HT1080 (cell line): ENCODE measurements around the gene PCDH11X. TPM values are rescaled to one million over a fixed set of nuclear protein-coding genes. Genes with fewer than 3 reads are reported as not detected.
A peak's percentile ranks its signal among the peaks of the same experiment; 100 is the strongest.
"Not testable (repeated sequence)": the region's sequence is repeated elsewhere in the genome, so short reads cannot be mapped to it uniquely, and the experiment has no call there.

Experiments
- DNase-seq: peaks from one replicate; pipeline ENCODE4 v3.0.0-alpha.2; 2015; ENCODE audit warnings: low read depth
- polyA plus RNA-seq, 2 experiments: library from polyadenylated mRNA; depleted of rRNA; stranded (reverse); fragments of >200 nt; gene quantifications; 2 replicates each; pipeline ENCODE4 v1.2.3, GENCODE V29; 2015
- small RNA-seq: library from RNA; depleted of rRNA; stranded (forward); fragments of <200 nt; gene quantifications from one replicate; pipeline ENCODE3, GENCODE V24; 2014
- total RNA-seq: library from RNA; depleted of rRNA; stranded (reverse); fragments of >200 nt; shearing (Covaris generic); gene quantifications from 2 replicates; pipeline ENCODE4 v1.2.3, GENCODE V29; 2014; rRNA removed

PCDH11X gene, protein sequence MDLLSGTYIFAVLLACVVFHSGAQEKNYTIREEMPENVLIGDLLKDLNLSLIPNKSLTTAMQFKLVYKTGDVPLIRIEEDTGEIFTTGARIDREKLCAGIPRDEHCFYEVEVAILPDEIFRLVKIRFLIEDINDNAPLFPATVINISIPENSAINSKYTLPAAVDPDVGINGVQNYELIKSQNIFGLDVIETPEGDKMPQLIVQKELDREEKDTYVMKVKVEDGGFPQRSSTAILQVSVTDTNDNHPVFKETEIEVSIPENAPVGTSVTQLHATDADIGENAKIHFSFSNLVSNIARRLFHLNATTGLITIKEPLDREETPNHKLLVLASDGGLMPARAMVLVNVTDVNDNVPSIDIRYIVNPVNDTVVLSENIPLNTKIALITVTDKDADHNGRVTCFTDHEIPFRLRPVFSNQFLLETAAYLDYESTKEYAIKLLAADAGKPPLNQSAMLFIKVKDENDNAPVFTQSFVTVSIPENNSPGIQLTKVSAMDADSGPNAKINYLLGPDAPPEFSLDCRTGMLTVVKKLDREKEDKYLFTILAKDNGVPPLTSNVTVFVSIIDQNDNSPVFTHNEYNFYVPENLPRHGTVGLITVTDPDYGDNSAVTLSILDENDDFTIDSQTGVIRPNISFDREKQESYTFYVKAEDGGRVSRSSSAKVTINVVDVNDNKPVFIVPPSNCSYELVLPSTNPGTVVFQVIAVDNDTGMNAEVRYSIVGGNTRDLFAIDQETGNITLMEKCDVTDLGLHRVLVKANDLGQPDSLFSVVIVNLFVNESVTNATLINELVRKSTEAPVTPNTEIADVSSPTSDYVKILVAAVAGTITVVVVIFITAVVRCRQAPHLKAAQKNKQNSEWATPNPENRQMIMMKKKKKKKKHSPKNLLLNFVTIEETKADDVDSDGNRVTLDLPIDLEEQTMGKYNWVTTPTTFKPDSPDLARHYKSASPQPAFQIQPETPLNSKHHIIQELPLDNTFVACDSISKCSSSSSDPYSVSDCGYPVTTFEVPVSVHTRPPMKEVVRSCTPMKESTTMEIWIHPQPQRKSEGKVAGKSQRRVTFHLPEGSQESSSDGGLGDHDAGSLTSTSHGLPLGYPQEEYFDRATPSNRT (N-terminal part only)
- 0.07 and 0.08 TPM in 2 replicates for total RNA-seq
- polyA plus RNA-seq (2015; cell fraction: cytosol; rRNA removed) = 0.01 and 0.05 TPM in 2 replicates
- polyA plus RNA-seq (2015; cell fraction: nucleus; rRNA removed) = 0.05 and 0.09 TPM in 2 replicates

DNA sequence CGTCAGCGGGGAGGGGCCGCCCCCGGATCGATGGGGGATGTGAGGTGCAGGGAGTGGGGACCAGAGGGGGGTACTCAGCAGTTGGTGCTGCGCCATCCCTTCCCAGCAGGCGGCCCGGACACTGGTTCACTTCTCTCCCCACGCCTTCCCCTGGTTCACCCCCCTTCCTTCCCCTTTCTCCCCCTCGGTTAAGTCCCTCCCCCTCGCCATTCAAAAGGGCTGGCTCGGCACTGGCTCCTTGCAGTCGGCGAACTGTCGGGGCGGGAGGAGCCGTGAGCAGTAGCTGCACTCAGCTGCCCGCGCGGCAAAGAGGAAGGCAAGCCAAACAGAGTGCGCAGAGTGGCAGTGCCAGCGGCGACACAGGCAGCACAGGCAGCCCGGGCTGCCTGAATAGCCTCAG lies at the start of gene PCDH11X:
TSS of gene PCDH11X (plus strand) at position 241 of the 400 bp plus-strand sequence. CDS start 56,130 bp downstream, outside the sequence.
- DNase-seq = peak; percentile 23

DNA sequence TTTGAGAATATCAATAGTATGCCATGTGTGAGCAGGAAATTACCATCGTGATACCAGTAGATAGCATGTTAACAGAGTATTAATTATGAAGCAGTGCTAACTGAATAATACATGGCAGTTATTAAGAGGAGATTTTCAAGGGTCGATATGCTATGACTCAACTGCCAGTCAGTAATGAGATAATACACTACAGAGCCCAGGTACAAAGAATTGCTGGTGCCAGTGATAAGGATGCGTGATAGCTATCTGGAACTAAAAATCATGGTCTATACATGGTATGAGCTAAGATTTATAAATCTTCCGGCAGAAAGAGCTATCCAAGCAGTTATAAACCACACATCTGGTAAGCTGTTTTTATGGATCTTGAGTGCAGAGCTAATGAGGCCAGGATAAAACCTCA lies 31.7 kb upstream of the PCDH11X start:
- not testable (repeated sequence) for DNase-seq

DNA sequence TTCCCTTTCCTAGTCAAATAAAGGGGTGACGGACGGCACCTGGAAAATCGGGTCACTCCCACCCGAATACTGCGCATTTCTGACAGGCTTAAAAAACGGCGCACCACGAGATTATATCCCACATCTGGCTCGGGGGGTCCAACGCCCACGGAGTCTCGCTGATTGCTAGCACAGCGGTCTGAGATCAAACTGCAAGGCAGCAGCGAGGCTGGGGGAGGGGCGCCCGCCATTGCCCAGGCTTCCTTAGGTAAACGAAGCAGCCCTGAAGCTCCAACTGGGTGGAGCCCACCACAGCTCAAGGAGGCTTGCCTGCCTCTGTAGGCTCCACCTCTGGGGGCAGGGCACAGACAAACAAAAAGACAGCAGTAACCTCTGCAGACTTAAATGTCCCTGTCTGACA lies 26.2 kb upstream of the PCDH11X start:
- not testable (repeated sequence) for DNase-seq

DNA sequence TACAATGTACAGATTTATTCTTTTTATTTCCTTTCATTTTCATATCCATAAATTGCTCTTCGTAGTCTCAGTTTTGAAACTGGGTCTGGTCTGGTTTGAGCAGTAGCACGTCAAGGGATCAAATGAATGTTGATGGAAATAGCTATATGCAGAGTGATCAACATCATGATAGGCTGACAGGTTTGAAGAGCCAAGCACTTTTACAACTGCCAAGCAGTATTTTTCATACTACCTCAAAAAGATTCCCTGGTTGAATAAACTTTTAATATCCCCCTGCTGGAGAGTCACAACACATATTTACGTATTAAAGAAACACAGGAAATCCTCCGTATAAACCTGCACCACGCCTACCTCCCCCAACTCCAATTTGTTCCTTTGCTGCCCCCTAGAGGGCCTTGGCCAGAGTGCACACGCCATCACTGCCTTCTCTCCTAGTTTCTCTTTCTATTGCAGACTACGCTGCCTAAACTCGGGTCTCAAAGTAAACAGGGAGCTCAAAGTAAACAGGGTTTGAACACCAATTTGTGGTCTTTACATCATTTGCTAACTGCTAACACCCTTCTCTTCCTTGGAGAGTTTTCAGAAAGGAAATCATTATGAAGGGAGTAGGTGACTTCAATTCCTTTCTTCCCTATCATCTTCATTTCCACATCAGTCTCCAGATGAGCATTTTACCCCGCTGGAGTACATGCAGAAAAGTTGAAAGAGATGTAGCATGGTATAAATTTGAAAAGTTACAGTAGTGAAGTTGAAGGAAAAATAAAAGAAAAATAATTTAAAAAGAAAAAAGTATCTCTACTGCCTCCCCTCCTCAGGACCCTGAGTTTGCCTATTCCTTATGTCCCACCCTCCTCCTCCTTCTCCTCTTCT lies 8.3 kb upstream of the PCDH11X start:
- DNase-seq = not testable (repeated sequence)

- DNase-seq = not testable (repeated sequence)
Measured at GRCh38 chrX:91773943-91774342, 5.2 kb upstream of the PCDH11X start.

GRCh38 chrX:91780008-91780407 lies 833 bp downstream of the PCDH11X start:
- not testable (repeated sequence) for DNase-seq

GRCh38 chrX:91780698-91781097 lies 1.5 kb downstream of the PCDH11X start:
- not testable (repeated sequence) for DNase-seq

GRCh38 chrX:91781553-91782298 lies 2.6 kb downstream of the PCDH11X start:
- DNase-seq = not testable (repeated sequence)

- not testable (repeated sequence) for DNase-seq
Measured at GRCh38 chrX:91782825-91783224, 3.6 kb downstream of the PCDH11X start.

GRCh38 chrX:91817537-91817936 lies 38.4 kb downstream of the PCDH11X start:
- not testable (repeated sequence) for DNase-seq

DNA sequence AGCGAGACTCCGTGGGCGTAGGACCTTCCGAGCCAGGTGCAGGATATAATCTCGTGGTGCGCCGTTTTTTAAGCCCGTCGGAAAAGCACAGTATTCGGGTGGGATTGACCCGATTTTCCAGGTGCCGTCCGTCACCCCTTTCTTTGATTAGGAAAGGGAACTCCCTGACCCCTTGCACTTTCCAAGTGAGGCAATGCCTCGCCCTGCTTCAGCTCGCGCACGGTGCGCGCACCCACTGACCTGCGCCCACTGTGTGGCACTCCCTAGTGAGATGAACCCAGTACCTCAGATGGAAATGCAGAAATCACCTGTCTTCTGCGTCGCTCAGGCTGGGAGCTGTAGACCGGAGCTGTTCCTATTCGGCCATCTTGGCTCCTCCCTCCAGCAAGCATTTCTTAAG lies 46.1 kb downstream of the PCDH11X start:
- DNase-seq = not testable (repeated sequence)

Small RNA genes lying within 50 kb of the gene (small RNA-seq; reads per million reads assigned to genes)
- not detected for gene RNU2-26P
